ENCODE data around the gene KIF16B. TPM values are rescaled to one million over a fixed set of nuclear protein-coding genes. Genes with fewer than 3 reads are reported as not detected.

Gene KIF16B
- total and polyA plus RNA-seq, 2 donors (not counting 3 experiments of a cell fraction or from before 2014, with no cell fraction given), result 2.9 to 8.8 TPM

DNA sequence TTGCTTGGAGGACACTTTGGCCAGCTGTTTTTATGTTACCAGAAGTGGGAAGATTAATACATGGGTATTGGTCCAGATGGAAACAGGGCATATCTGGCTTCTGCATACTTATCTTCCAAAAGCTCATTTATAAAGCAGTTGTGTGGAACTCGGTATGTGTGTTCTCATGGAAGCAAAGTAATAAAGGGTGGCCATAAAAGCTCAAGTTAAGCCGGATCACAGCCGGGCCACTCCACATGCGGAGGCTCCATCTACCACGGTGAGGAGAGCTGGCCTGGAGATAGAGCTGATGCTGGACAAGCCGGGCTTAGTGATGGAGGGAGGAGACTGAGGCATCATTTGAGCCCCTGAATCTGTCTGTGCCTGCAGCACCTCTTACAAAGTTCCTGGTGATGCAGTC, 38.6 kb upstream of the KIF16B start:
- Histone ChIP-seq H2AFZ (ENCODE audit: low read depth, low read length) (no peak overlapping the region), H3K4me3 (replicated peaks in 1 of 3; ENCODE audit: insufficient read depth in 1 of 3, low read depth in 1 of 3, low read length in 3 of 3) (no peak overlapping the region), H3K27me3 (ENCODE audit: control insufficient read depth in 2 of 2, insufficient read depth in 2 of 2, low read length in 2 of 2) (no peaks in the 10 kb centered on the region), H3K9ac (replicated peaks; ENCODE audit: extremely low read depth, insufficient read depth, low read length) (no peak overlapping the region), H3K9me1 (replicated peaks; ENCODE audit: control insufficient read depth, extremely low read depth, insufficient read depth, low read length) (no peaks in the 10 kb centered on the region), H3K4me1 (ENCODE audit: control insufficient read depth, extremely low read depth, insufficient read depth, low read length) (no peaks in the 10 kb centered on the region), H3K36me3 (ENCODE audit: control insufficient read depth in 2 of 2, extremely low read depth in 1 of 2, insufficient read depth in 2 of 2, low read length in 2 of 2) (no peaks in the 10 kb centered on the region), H3K4me2 (ENCODE audit: insufficient read depth, low read length) (no peak overlapping the region), H3K9me3 (replicated peaks; ENCODE audit: control insufficient read depth, insufficient read depth, low read length) (no peaks in the 10 kb centered on the region), H3K27ac (ENCODE audit: insufficient read depth, low read depth, low read length) (no peak overlapping the region), H4K20me1 (replicated peaks; ENCODE audit: control insufficient read depth, extremely low read depth, insufficient read depth, low read length) (no peaks in the 10 kb centered on the region), H3K79me2 (ENCODE audit: control insufficient read depth, insufficient read depth, low read length) (no peaks in the 10 kb centered on the region)
- FAIRE-seq, result no peak
- intact Hi-C loops (cut with micrococcal nuclease) (no loop called here), dilution Hi-C loops (cut with MboI; ENCODE audit: extremely low pct_ligation_motif_present, low sequenced_read_pairs) (no loop called here)
- POLR2A ChIA-PET, result no interaction called here
- CTCF ChIA-PET, result no interaction called here
- no peak for DNase-seq (ENCODE audit: low read depth, low spot score)
- TF ChIP-seq, protein P1, sequence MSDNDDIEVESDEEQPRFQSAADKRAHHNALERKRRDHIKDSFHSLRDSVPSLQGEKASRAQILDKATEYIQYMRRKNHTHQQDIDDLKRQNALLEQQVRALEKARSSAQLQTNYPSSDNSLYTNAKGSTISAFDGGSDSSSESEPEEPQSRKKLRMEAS (IDR thresholded peaks at IDR 0.05; ENCODE audit: insufficient read depth, insufficient read length), result no peak
- TF ChIP-seq, protein P2, sequence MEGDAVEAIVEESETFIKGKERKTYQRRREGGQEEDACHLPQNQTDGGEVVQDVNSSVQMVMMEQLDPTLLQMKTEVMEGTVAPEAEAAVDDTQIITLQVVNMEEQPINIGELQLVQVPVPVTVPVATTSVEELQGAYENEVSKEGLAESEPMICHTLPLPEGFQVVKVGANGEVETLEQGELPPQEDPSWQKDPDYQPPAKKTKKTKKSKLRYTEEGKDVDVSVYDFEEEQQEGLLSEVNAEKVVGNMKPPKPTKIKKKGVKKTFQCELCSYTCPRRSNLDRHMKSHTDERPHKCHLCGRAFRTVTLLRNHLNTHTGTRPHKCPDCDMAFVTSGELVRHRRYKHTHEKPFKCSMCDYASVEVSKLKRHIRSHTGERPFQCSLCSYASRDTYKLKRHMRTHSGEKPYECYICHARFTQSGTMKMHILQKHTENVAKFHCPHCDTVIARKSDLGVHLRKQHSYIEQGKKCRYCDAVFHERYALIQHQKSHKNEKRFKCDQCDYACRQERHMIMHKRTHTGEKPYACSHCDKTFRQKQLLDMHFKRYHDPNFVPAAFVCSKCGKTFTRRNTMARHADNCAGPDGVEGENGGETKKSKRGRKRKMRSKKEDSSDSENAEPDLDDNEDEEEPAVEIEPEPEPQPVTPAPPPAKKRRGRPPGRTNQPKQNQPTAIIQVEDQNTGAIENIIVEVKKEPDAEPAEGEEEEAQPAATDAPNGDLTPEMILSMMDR (IDR thresholded peaks at IDR 0.05; ENCODE audit: extremely low read depth in 1 of 2, insufficient read depth in 1 of 2, low read depth in 1 of 2, low read length in 2 of 2), result no peak
- TF ChIP-seq POLR2AphosphoS5 (IDR thresholded peaks at IDR 0.05; ENCODE audit: insufficient read depth, low read depth, low read length) (no peak), EZH2 (IDR thresholded peaks at IDR 0.05; ENCODE audit: borderline replicate concordance, low read depth, low read length, severe bottlenecking) (no peak), FOS (IDR thresholded peaks at IDR 0.05; ENCODE audit: borderline replicate concordance, insufficient read depth, low read length) (no peak), MYC (IDR thresholded peaks at IDR 0.05; ENCODE audit: low read depth, low read length) (no peak), POLR2A (IDR thresholded peaks at IDR 0.05; ENCODE audit: low read depth, low read length) (no peak), JUN (IDR thresholded peaks at IDR 0.05; ENCODE audit: borderline replicate concordance, insufficient read depth, insufficient read length, low read depth) (no peak), GATA2 (IDR thresholded peaks at IDR 0.05; ENCODE audit: insufficient read depth, insufficient read length, low read depth, low read length) (no peak)
- no TSS peak for BruUV-seq (replicated peaks)
